HL-60 (cell line): Measurements from ENCODE around the gene TTLL8.

Experiments
- TF ChIP-seq, protein P1 (sequence below): IDR thresholded peaks from one replicate; pipeline ENCODE4 v1.5.1; 2011; ENCODE audit warnings: low read length, control low read depth, inconsistent platforms; ENCODE audit not compliant: insufficient read depth
- TF ChIP-seq, protein P2 (sequence below): IDR thresholded peaks from 2 replicates; pipeline ENCODE4 v1.6.1; 2012; ENCODE audit warnings: low read depth; ENCODE audit not compliant: insufficient replicate concordance

DNA sequence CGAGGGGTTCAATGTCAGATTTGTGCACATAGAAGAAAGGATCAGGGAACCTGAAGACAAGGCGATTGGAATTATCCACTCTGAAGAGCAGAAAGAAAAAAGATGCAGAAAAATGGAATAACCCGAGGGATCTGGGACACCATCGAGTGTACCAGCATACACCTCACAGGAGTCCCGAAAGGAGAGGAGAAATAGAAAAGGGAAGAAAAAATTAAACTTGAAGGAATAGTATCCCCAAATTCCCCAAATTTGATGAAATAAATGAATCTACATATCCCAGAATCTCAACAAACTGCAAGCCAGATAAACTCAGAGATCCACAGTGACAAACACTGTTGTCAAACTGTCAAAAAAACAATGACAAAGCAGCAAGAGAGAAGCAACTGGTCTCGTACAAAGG lies 66.9 kb downstream of the TTLL8 start:
- TF ChIP-seq, protein P1, sequence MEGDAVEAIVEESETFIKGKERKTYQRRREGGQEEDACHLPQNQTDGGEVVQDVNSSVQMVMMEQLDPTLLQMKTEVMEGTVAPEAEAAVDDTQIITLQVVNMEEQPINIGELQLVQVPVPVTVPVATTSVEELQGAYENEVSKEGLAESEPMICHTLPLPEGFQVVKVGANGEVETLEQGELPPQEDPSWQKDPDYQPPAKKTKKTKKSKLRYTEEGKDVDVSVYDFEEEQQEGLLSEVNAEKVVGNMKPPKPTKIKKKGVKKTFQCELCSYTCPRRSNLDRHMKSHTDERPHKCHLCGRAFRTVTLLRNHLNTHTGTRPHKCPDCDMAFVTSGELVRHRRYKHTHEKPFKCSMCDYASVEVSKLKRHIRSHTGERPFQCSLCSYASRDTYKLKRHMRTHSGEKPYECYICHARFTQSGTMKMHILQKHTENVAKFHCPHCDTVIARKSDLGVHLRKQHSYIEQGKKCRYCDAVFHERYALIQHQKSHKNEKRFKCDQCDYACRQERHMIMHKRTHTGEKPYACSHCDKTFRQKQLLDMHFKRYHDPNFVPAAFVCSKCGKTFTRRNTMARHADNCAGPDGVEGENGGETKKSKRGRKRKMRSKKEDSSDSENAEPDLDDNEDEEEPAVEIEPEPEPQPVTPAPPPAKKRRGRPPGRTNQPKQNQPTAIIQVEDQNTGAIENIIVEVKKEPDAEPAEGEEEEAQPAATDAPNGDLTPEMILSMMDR, result no peak
- TF ChIP-seq, protein P2, sequence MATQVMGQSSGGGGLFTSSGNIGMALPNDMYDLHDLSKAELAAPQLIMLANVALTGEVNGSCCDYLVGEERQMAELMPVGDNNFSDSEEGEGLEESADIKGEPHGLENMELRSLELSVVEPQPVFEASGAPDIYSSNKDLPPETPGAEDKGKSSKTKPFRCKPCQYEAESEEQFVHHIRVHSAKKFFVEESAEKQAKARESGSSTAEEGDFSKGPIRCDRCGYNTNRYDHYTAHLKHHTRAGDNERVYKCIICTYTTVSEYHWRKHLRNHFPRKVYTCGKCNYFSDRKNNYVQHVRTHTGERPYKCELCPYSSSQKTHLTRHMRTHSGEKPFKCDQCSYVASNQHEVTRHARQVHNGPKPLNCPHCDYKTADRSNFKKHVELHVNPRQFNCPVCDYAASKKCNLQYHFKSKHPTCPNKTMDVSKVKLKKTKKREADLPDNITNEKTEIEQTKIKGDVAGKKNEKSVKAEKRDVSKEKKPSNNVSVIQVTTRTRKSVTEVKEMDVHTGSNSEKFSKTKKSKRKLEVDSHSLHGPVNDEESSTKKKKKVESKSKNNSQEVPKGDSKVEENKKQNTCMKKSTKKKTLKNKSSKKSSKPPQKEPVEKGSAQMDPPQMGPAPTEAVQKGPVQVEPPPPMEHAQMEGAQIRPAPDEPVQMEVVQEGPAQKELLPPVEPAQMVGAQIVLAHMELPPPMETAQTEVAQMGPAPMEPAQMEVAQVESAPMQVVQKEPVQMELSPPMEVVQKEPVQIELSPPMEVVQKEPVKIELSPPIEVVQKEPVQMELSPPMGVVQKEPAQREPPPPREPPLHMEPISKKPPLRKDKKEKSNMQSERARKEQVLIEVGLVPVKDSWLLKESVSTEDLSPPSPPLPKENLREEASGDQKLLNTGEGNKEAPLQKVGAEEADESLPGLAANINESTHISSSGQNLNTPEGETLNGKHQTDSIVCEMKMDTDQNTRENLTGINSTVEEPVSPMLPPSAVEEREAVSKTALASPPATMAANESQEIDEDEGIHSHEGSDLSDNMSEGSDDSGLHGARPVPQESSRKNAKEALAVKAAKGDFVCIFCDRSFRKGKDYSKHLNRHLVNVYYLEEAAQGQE, result no peak
